Measurements from ENCODE around the gene CNKSR3.

Gene CNKSR3

DNA sequence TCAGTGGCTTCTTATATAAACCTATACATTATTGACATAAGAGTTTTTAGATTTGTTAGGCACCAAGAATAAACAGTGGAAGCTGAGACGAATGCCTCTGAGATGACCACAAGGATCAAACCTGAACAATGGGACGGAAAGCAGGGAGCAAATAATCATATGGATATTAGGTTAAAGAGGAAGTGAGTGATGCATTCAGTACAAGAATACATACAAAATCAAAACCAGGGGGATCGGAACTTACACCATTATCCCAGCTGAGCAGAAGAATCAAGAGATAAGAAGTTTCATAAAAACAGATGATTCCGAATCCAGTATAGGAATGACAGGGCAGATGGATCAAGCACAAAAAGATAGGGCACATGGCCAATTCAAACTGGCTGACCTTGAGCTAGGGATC is 21.9 kb upstream of the CNKSR3 start:
- TF ChIP-seq FOXM1 (IDR thresholded peaks at IDR 0.05; ENCODE audit: borderline replicate concordance, low read depth) (no peak), RAD21 (IDR thresholded peaks at IDR 0.05; ENCODE audit: low read depth) (no peak), USF1 (IDR thresholded peaks at IDR 0.05) (no peak), MAX (IDR thresholded peaks at IDR 0.05) (no peak), ZBTB7A (IDR thresholded peaks at IDR 0.05; ENCODE audit: low read depth) (no peak), CEBPB (IDR thresholded peaks at IDR 0.05) (no peak), TCF12 (IDR thresholded peaks at IDR 0.05; ENCODE audit: low read depth) (no peak), TEAD4 (IDR thresholded peaks at IDR 0.05) (no peak), EGR1 (IDR thresholded peaks at IDR 0.05) (no peak), NFIC (IDR thresholded peaks at IDR 0.05) (no peak), YY1 (IDR thresholded peaks at IDR 0.05; ENCODE audit: low read depth) (no peak), CREB1 (IDR thresholded peaks at IDR 0.05; ENCODE audit: low read depth) (no peak)

- no peak for TF ChIP-seq MAX (IDR thresholded peaks at IDR 0.05)
- TF ChIP-seq USF1 (IDR thresholded peaks at IDR 0.05) = no peak
- no peak for TF ChIP-seq YY1 (IDR thresholded peaks at IDR 0.05; ENCODE audit: low read depth)
- no peak for TF ChIP-seq TCF12 (IDR thresholded peaks at IDR 0.05; ENCODE audit: low read depth)
- TF ChIP-seq EP300 (IDR thresholded peaks at IDR 0.05; ENCODE audit: borderline replicate concordance) = no peak
- TF ChIP-seq TAF1 (IDR thresholded peaks at IDR 0.05; ENCODE audit: low read depth) = no peak
- no peak for TF ChIP-seq RAD21 (IDR thresholded peaks at IDR 0.05; ENCODE audit: low read depth)
- TF ChIP-seq CREB1 (IDR thresholded peaks at IDR 0.05; ENCODE audit: low read depth) = no peak
- no peak for TF ChIP-seq NFIC (IDR thresholded peaks at IDR 0.05)
Measured at GRCh38 chr6:154529957-154530356, 19.5 kb upstream of the CNKSR3 start.

GRCh38 chr6:154528310-154528915 is 17.9 kb upstream of the CNKSR3 start:
- TF ChIP-seq RAD21 (IDR thresholded peaks at IDR 0.05; ENCODE audit: low read depth) (no peak), TCF12 (IDR thresholded peaks at IDR 0.05; ENCODE audit: low read depth) (no peak)

- TF ChIP-seq FOXM1 (IDR thresholded peaks at IDR 0.05; ENCODE audit: borderline replicate concordance, low read depth) (no peak), CEBPB (IDR thresholded peaks at IDR 0.05) (no peak), MAX (IDR thresholded peaks at IDR 0.05) (no peak), NFIC (IDR thresholded peaks at IDR 0.05) (no peak), YY1 (IDR thresholded peaks at IDR 0.05; ENCODE audit: low read depth) (no peak), ZBTB7A (IDR thresholded peaks at IDR 0.05; ENCODE audit: low read depth) (no peak), EGR1 (IDR thresholded peaks at IDR 0.05) (no peak), EP300 (IDR thresholded peaks at IDR 0.05; ENCODE audit: borderline replicate concordance) (no peak), USF1 (IDR thresholded peaks at IDR 0.05) (no peak), TAF1 (IDR thresholded peaks at IDR 0.05; ENCODE audit: low read depth) (no peak), REST (IDR thresholded peaks at IDR 0.05; ENCODE audit: low read depth) (no peak), CREB1 (IDR thresholded peaks at IDR 0.05; ENCODE audit: low read depth) (no peak), RAD21 (IDR thresholded peaks at IDR 0.05; ENCODE audit: low read depth) (no peak), TCF12 (IDR thresholded peaks at IDR 0.05; ENCODE audit: low read depth) (no peak), TEAD4 (IDR thresholded peaks at IDR 0.05) (no peak)
Measured at GRCh38 chr6:154526996-154527395, 16.5 kb upstream of the CNKSR3 start.

DNA sequence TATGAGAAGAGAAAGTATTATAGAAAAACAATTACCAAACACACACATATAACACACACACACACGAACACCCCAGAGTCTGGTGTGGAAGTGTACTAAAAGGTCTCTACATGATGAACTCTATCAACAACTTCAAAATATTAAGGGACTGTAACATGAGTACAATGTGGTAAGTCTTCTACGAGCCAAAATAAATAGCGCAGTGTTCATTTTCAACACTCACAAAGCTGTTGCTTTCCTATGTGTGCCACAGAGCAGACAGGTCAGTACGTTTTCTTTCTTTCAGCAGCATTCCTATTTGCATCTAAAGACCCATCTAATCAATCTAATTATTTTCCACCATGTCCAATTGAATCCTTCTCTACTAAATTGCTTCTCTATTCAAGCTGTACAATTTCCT is 12.1 kb upstream of the CNKSR3 start:
- TF ChIP-seq REST (IDR thresholded peaks at IDR 0.05; ENCODE audit: low read depth) = no peak
- TF ChIP-seq USF1 (IDR thresholded peaks at IDR 0.05) = no peak
- TF ChIP-seq TEAD4 (IDR thresholded peaks at IDR 0.05) = no peak
- no peak for TF ChIP-seq RAD21 (IDR thresholded peaks at IDR 0.05; ENCODE audit: low read depth)
- no peak for TF ChIP-seq EP300 (IDR thresholded peaks at IDR 0.05; ENCODE audit: borderline replicate concordance)
- no peak for TF ChIP-seq TAF1 (IDR thresholded peaks at IDR 0.05; ENCODE audit: low read depth)
- TF ChIP-seq FOXM1 (IDR thresholded peaks at IDR 0.05; ENCODE audit: borderline replicate concordance, low read depth) = no peak
- TF ChIP-seq TCF12 (IDR thresholded peaks at IDR 0.05; ENCODE audit: low read depth) = no peak
- no peak for TF ChIP-seq ZBTB7A (IDR thresholded peaks at IDR 0.05; ENCODE audit: low read depth)
- TF ChIP-seq NFIC (IDR thresholded peaks at IDR 0.05) = no peak
- TF ChIP-seq CEBPB (IDR thresholded peaks at IDR 0.05) = no peak
- TF ChIP-seq CREB1 (IDR thresholded peaks at IDR 0.05; ENCODE audit: low read depth) = no peak
- no peak for TF ChIP-seq YY1 (IDR thresholded peaks at IDR 0.05; ENCODE audit: low read depth)
- no peak for TF ChIP-seq EGR1 (IDR thresholded peaks at IDR 0.05)
- TF ChIP-seq MAX (IDR thresholded peaks at IDR 0.05) = no peak
